Measurements from ENCODE around the gene RBP3. TPM values are rescaled to one million over a fixed set of nuclear protein-coding genes. Genes with fewer than 3 reads are reported as not detected.

The RBP3 gene
- total RNA-seq, 1 experiment from 2014 or later = not detected

- no peak for ATAC-seq
Observed at GRCh38 chr10:47354900-47355299, 6.7 kb downstream of the RBP3 start.

DNA sequence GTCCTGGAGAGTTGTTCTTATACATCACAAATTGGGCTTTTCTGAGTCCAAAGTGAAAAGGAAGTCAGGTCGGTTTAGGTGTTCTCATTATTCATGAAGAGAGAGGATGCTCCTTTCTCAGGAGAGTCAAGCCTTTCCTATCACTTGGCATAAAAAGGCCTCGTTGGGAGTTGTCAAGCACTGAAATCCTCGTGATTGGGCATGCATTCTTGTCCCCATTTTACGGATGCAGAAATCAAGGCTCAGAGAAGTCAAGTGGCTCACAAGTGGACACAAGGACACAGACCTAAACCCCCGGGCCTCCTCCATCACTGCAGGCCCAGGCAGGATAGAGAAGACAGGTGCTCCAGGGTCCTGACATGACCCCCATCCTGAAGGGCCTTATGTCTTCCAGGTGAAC is 8.5 kb downstream of the RBP3 start:
- Histone ChIP-seq H3K9me3 (ENCODE audit: control insufficient read depth, insufficient read depth, low read depth, low read length) (no peaks in the 10 kb centered on the region), H3K4me3 (ENCODE audit: low read depth in 2 of 2, low read length in 2 of 2) (no peak overlapping the region), H3K27ac (ENCODE audit: low read length) (no peak overlapping the region), H3K36me3 (ENCODE audit: control insufficient read depth, insufficient read depth, low read length) (no peaks in the 10 kb centered on the region), H3K27me3 (ENCODE audit: control insufficient read depth, insufficient read depth, low read length) (no peaks in the 10 kb centered on the region), H3K4me1 (ENCODE audit: control insufficient read depth, insufficient read depth, low read length) (no peaks in the 10 kb centered on the region)
- no peak for TF ChIP-seq SIN3A (IDR thresholded peaks at IDR 0.05; ENCODE audit: borderline replicate concordance, insufficient read depth, low read depth, low read length)
- no peak for TF ChIP-seq TCF7L2 (IDR thresholded peaks at IDR 0.05; ENCODE audit: low read depth, low read length)
- TF ChIP-seq POLR2AphosphoS5 (IDR thresholded peaks at IDR 0.05; ENCODE audit: low read depth, low read length) = no peak
- TF ChIP-seq, protein P1, sequence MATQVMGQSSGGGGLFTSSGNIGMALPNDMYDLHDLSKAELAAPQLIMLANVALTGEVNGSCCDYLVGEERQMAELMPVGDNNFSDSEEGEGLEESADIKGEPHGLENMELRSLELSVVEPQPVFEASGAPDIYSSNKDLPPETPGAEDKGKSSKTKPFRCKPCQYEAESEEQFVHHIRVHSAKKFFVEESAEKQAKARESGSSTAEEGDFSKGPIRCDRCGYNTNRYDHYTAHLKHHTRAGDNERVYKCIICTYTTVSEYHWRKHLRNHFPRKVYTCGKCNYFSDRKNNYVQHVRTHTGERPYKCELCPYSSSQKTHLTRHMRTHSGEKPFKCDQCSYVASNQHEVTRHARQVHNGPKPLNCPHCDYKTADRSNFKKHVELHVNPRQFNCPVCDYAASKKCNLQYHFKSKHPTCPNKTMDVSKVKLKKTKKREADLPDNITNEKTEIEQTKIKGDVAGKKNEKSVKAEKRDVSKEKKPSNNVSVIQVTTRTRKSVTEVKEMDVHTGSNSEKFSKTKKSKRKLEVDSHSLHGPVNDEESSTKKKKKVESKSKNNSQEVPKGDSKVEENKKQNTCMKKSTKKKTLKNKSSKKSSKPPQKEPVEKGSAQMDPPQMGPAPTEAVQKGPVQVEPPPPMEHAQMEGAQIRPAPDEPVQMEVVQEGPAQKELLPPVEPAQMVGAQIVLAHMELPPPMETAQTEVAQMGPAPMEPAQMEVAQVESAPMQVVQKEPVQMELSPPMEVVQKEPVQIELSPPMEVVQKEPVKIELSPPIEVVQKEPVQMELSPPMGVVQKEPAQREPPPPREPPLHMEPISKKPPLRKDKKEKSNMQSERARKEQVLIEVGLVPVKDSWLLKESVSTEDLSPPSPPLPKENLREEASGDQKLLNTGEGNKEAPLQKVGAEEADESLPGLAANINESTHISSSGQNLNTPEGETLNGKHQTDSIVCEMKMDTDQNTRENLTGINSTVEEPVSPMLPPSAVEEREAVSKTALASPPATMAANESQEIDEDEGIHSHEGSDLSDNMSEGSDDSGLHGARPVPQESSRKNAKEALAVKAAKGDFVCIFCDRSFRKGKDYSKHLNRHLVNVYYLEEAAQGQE (IDR thresholded peaks at IDR 0.05; ENCODE audit: insufficient read depth in 1 of 2, low read depth in 2 of 2, low read length in 1 of 2) = no peak
- TF ChIP-seq, protein P2, sequence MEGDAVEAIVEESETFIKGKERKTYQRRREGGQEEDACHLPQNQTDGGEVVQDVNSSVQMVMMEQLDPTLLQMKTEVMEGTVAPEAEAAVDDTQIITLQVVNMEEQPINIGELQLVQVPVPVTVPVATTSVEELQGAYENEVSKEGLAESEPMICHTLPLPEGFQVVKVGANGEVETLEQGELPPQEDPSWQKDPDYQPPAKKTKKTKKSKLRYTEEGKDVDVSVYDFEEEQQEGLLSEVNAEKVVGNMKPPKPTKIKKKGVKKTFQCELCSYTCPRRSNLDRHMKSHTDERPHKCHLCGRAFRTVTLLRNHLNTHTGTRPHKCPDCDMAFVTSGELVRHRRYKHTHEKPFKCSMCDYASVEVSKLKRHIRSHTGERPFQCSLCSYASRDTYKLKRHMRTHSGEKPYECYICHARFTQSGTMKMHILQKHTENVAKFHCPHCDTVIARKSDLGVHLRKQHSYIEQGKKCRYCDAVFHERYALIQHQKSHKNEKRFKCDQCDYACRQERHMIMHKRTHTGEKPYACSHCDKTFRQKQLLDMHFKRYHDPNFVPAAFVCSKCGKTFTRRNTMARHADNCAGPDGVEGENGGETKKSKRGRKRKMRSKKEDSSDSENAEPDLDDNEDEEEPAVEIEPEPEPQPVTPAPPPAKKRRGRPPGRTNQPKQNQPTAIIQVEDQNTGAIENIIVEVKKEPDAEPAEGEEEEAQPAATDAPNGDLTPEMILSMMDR (IDR thresholded peaks at IDR 0.05) = no peak
- ATAC-seq (no peak), DNase-seq (ENCODE audit: low read depth, low spot score) (no peak)
- no TSS peak for BruUV-seq (replicated peaks)
- POLR2A ChIA-PET = no interaction called here
- in situ Hi-C loops (cut with HindIII; ENCODE audit: low pct_unique_long_range_greater_than_20kb, low sequenced_read_pairs) = no loop called here
- intact Hi-C loops (cut with micrococcal nuclease; ENCODE audit: unreplicated experiment) = no loop called here
- CTCF ChIA-PET = no interaction called here

More at GRCh38 chr10:47354900-47355299, 6.7 kb downstream of the RBP3 start:
- ChIA-PET POLR2A (no interaction called here), CTCF (no interaction called here)
- in situ Hi-C loops (cut with HindIII; ENCODE audit: low pct_unique_long_range_greater_than_20kb, low sequenced_read_pairs) (no loop called here), intact Hi-C loops (cut with micrococcal nuclease; ENCODE audit: unreplicated experiment) (no loop called here)
- Histone ChIP-seq H3K4me3 (ENCODE audit: low read depth in 2 of 2, low read length in 2 of 2) (no peak overlapping the region), H3K27me3 (ENCODE audit: control insufficient read depth, insufficient read depth, low read length) (no peaks in the 10 kb centered on the region), H3K27ac (ENCODE audit: low read length) (no peak overlapping the region), H3K36me3 (ENCODE audit: control insufficient read depth, insufficient read depth, low read length) (no peaks in the 10 kb centered on the region), H3K4me1 (ENCODE audit: control insufficient read depth, insufficient read depth, low read length) (no peaks in the 10 kb centered on the region), H3K9me3 (ENCODE audit: control insufficient read depth, insufficient read depth, low read depth, low read length) (no peaks in the 10 kb centered on the region)
- no TSS peak for BruUV-seq (replicated peaks)
- TF ChIP-seq, protein P2 (IDR thresholded peaks at IDR 0.05) = no peak
- TF ChIP-seq POLR2AphosphoS5 (IDR thresholded peaks at IDR 0.05; ENCODE audit: low read depth, low read length) (no peak), SIN3A (IDR thresholded peaks at IDR 0.05; ENCODE audit: borderline replicate concordance, insufficient read depth, low read depth, low read length) (no peak), TCF7L2 (IDR thresholded peaks at IDR 0.05; ENCODE audit: low read depth, low read length) (no peak)
- TF ChIP-seq, protein P1 (IDR thresholded peaks at IDR 0.05; ENCODE audit: insufficient read depth in 1 of 2, low read depth in 2 of 2, low read length in 1 of 2) = no peak
- no peak for DNase-seq (ENCODE audit: low read depth, low spot score)
